Prostate gland (tissue), 2 donors: ENCODE measurements around the gene SGO2. TPM values are rescaled to one million over a fixed set of nuclear protein-coding genes. Genes with fewer than 3 reads are reported as not detected.
"Not testable (repeated sequence)": the region's sequence is repeated elsewhere in the genome, so short reads cannot be mapped to it uniquely, and the experiment has no call there.

Experiments
- DNase-seq: peaks from one replicate; pipeline ENCODE4 v3.0.0-alpha.2; 2019; ENCODE audit warnings: low spot score
- H3K27ac ChIP-seq, 2 donors: fragments of 200-600 bp; sonication (generic); 2 replicates each; pipeline ENCODE4 v1.5.1; 2017 to 2019
- H3K27me3 ChIP-seq: fragments of 200-600 bp; sonication (generic); replicated peaks from 2 replicates; pipeline ENCODE4 v1.5.1; 2019; ENCODE audit not compliant: insufficient read depth
- H3K36me3 ChIP-seq, 2 donors: fragments of 200-600 bp; sonication (generic); 1 replicate in 1 of 2; 2 replicates in 1 of 2; pipeline versions ENCODE4 v1.5.1 to v1.8.1; 2017 to 2019
- H3K4me1 ChIP-seq: fragments of 200-600 bp; sonication (generic); replicated peaks from 2 replicates; pipeline ENCODE4 v1.5.1; 2019
- H3K4me3 ChIP-seq, 2 donors: fragments of 200-600 bp; sonication (generic); 2 replicates each; pipeline ENCODE4 v1.5.1; 2017 to 2019
- H3K9me3 ChIP-seq: fragments of 200-600 bp; sonication (generic); 2 replicates; pipeline ENCODE4 v1.5.1; 2017
- CTCF ChIP-seq, 4 experiments: fragments of 200-600 bp in 2 of 4; fragments of 450-650 bp in 2 of 4; sonication (generic) in 2 of 4; IDR thresholded peaks; 1 replicate in 3 of 4; 2 replicates in 1 of 4; pipeline ENCODE4 v1.5.1; 2016 to 2019; ENCODE audit warnings: antibody characterized with exemption in 4 of 4, mild to moderate bottlenecking in 2 of 4, moderate library complexity in 2 of 4
- POLR2A ChIP-seq: fragments of 450-650 bp; IDR thresholded peaks from one replicate; pipeline ENCODE4 v1.6.1; 2016; ENCODE audit warnings: antibody characterized with exemption, mild to moderate bottlenecking
- POLR2AphosphoS5 ChIP-seq: sonication (generic); formaldehyde crosslinking; IDR thresholded peaks from one replicate; pipeline ENCODE4 v1.6.1; 2017; ENCODE audit warnings: antibody characterized with exemption
- WGBS: methylation state at CpG from one replicate; pipeline ENCODE4 v1.1.5; 2018; 5-methylcytosine and 5-hydroxymethylcytosine counted together
- intact Hi-C: fragments of 100-400 bp; cut with DNase I; formaldehyde crosslinking; loops from one replicate; pipeline ENCODE4 v1.14.2; 2022
- total RNA-seq, 2 donors: library from RNA; depleted of rRNA; stranded (reverse); fragments of >200 nt; gene quantifications; one replicate each; pipeline ENCODE4 v1.1.0, GENCODE V29; 2016

SGO2 gene
- total RNA-seq, 2 donors from 2014 or later = 5.1 to 8.0 TPM

GRCh38 chr2:200528228-200528627, 2.2 kb downstream of the SGO2 start:
- Histone ChIP-seq H3K9me3 (no peaks in the 10 kb centered on the region), H3K27me3 (no peaks in the 10 kb centered on the region), H3K27ac (no peak overlapping the region), H3K4me3 (no peak overlapping the region), H3K36me3 (no peaks in the 10 kb centered on the region), H3K4me1 (no peaks in the 10 kb centered on the region)
- no peak for TF ChIP-seq POLR2AphosphoS5
- TF ChIP-seq CTCF (IDR thresholded peaks at IDR 0.05) = no peak
- no peak for TF ChIP-seq POLR2A
- intact Hi-C loops = no loop called here
- 57% methylated on average over 3 of the region's 3 CpGs for WGBS
- no peak for DNase-seq

GRCh38 chr2:200533754-200534153, 7.7 kb downstream of the SGO2 start:
- intact Hi-C loops = no loop called here
- H3K9me3 ChIP-seq = no peaks in the 10 kb centered on the region
- no peak overlapping the region for H3K27ac ChIP-seq
- DNase-seq = no peak
- TF ChIP-seq POLR2A = no peak
- no peaks in the 10 kb centered on the region for H3K27me3 ChIP-seq
- H3K36me3 ChIP-seq = no peaks in the 10 kb centered on the region
- H3K4me1 ChIP-seq = no peaks in the 10 kb centered on the region
- no peak overlapping the region for H3K4me3 ChIP-seq
- 85% methylated on average over 2 of the region's 2 CpGs for WGBS

GRCh38 chr2:200534572-200534971, 8.6 kb downstream of the SGO2 start:
- no peak for DNase-seq
- no peak for TF ChIP-seq POLR2A
- TF ChIP-seq POLR2AphosphoS5 = no peak
- no peak for TF ChIP-seq CTCF (IDR thresholded peaks at IDR 0.05)
- Histone ChIP-seq H3K9me3 (no peaks in the 10 kb centered on the region), H3K36me3 (no peaks in the 10 kb centered on the region), H3K4me1 (no peaks in the 10 kb centered on the region), H3K27me3 (no peaks in the 10 kb centered on the region), H3K4me3 (no peak overlapping the region), H3K27ac (no peak overlapping the region)
- intact Hi-C loops = no loop called here

DNA sequence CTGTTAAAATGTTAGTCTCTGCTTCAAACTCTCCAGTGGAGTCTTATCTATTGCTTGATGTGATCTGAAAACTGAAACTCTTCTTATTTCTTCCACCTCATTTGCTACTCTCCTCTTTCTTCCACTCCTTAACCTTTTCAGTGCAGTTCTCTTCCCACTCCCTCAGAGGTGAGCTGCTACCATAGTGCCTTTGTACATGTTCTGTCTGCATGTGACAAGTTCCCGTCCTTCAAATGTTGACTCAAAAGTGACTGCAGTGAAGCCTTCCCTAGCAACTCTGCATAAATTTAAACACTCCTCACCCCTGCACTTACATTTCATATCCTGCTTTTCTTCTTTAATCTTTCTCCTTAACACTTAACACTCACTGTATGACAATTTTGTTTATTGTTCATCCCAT, 12.1 kb downstream of the SGO2 start:
- Histone ChIP-seq H3K4me3 (no peak overlapping the region), H3K4me1 (no peaks in the 10 kb centered on the region), H3K36me3 (no peaks in the 10 kb centered on the region), H3K27me3 (no peaks in the 10 kb centered on the region), H3K27ac (no peak overlapping the region), H3K9me3 (no peaks in the 10 kb centered on the region)
- WGBS = 96% methylated on average over 1 of the region's 1 CpG
- TF ChIP-seq CTCF (IDR thresholded peaks at IDR 0.05) (no peak), POLR2AphosphoS5 (no peak), POLR2A (no peak)
- DNase-seq = no peak
- intact Hi-C loops = no loop called here

- TF ChIP-seq POLR2A (no peak), CTCF (IDR thresholded peaks at IDR 0.05) (no peak), POLR2AphosphoS5 (no peak)
- Histone ChIP-seq H3K9me3 (no peaks in the 10 kb centered on the region), H3K27ac (no peak overlapping the region), H3K36me3 (no peaks in the 10 kb centered on the region), H3K4me1 (no peaks in the 10 kb centered on the region), H3K27me3 (no peaks in the 10 kb centered on the region), H3K4me3 (no peak overlapping the region)
- DNase-seq = no peak
- intact Hi-C loops = no loop called here
Observed at GRCh38 chr2:200540793-200541192, 14.8 kb downstream of the SGO2 start.

GRCh38 chr2:200566596-200566995, 40.6 kb downstream of the SGO2 start:
- DNase-seq, H3K4me1 ChIP-seq, H3K4me3 ChIP-seq, H3K27ac ChIP-seq, H3K9me3 ChIP-seq, H3K27me3 ChIP-seq, H3K36me3 ChIP-seq, intact Hi-C loops: not testable (repeated sequence)
- WGBS = 91% methylated on average over 12 of the region's 12 CpGs
